Measurements from ENCODE around the gene SPOCD1.

Gene SPOCD1

GRCh38 chr1:31774495-31774894, 41.3 kb downstream of the SPOCD1 start:
- DNase-seq (ENCODE audit: low read depth), result no peak
- no peak overlapping the region for H3K4me3 ChIP-seq (ENCODE audit: low read depth, low read length)
- no peak for TF ChIP-seq CTCF (IDR thresholded peaks at IDR 0.05; ENCODE audit: insufficient read depth, low read depth, low read length, missing control alignments)

GRCh38 chr1:31773861-31774260, 42.0 kb downstream of the SPOCD1 start:
- no peak overlapping the region for H3K4me3 ChIP-seq (ENCODE audit: low read depth, low read length)
- DNase-seq (ENCODE audit: low read depth), result no peak
- no peak for TF ChIP-seq CTCF (IDR thresholded peaks at IDR 0.05; ENCODE audit: insufficient read depth, low read depth, low read length, missing control alignments)

- TF ChIP-seq CTCF (IDR thresholded peaks at IDR 0.05; ENCODE audit: insufficient read depth, low read depth, low read length, missing control alignments), result no peak
- DNase-seq (ENCODE audit: low read depth), result no peak
- H3K4me3 ChIP-seq (ENCODE audit: low read depth, low read length), result no peak overlapping the region
Measured at GRCh38 chr1:31772669-31773248, 43.1 kb downstream of the SPOCD1 start.

DNA sequence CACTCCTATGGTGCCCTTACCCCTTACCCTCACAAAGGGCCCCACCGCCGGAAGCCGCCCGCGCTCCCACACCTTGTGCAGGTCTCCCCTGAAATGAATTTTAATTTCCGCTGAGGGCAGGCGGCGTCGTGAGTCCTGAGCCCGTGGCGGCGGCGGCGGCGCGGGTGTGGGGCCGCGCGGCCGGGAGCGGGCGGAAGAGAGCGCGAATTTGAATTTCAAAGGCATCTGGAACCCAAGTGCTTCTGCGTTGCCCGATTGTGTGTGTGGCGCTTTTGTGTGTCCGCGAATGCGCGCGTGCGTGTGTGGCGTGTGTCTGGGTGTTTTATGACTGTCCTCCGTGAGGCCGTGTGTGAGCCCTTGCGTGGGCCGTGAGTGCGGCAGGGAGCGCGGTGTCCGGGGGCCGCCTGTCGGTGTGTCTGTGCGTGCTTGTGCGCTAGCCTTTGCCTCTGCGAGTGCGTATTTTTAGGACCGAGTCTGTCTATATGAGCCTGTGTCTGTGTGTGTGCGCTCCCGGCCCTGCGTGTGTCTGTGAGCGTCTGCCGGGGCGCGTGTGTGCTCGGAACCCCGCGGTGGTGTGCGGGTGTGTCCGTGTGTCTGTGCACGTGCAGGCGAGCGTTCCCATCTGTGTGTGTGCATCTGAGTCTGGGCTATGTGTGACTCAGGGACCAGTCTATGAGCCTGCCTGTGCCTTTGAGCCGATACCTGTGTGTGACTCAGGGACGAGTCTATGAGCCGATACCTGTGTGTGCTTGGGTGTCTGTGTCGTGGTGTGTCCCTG, 43.7 kb downstream of the SPOCD1 start:
- TF ChIP-seq CTCF (IDR thresholded peaks at IDR 0.05; ENCODE audit: insufficient read depth, low read depth, low read length, missing control alignments), result no peak
- no peak overlapping the region for H3K4me3 ChIP-seq (ENCODE audit: low read depth, low read length)

GRCh38 chr1:31769720-31770390, 46.0 kb downstream of the SPOCD1 start:
- H3K4me3 ChIP-seq (ENCODE audit: low read depth, low read length), result no peak overlapping the region
- TF ChIP-seq CTCF (IDR thresholded peaks at IDR 0.05; ENCODE audit: insufficient read depth, low read depth, low read length, missing control alignments), result no peak
- DNase-seq (ENCODE audit: low read depth), result no peak

More for the DNA sequence above, 43.7 kb downstream of the SPOCD1 start:
- DNase-seq (ENCODE audit: low read depth), result no peak

- no peak overlapping the region for H3K4me3 ChIP-seq (ENCODE audit: low read depth, low read length)
- no peak for TF ChIP-seq CTCF (IDR thresholded peaks at IDR 0.05; ENCODE audit: insufficient read depth, low read depth, low read length, missing control alignments)
- DNase-seq (ENCODE audit: low read depth), result peak; percentile 25
Measured at GRCh38 chr1:31768939-31769704, 46.7 kb downstream of the SPOCD1 start.

Measured in GM12865 (cell line).